ENCODE measurements around the gene LRP10.
"Not testable (repeated sequence)": the region's sequence is repeated elsewhere in the genome, so short reads cannot be mapped to it uniquely, and the experiment has no call there.

Gene LRP10

DNA sequence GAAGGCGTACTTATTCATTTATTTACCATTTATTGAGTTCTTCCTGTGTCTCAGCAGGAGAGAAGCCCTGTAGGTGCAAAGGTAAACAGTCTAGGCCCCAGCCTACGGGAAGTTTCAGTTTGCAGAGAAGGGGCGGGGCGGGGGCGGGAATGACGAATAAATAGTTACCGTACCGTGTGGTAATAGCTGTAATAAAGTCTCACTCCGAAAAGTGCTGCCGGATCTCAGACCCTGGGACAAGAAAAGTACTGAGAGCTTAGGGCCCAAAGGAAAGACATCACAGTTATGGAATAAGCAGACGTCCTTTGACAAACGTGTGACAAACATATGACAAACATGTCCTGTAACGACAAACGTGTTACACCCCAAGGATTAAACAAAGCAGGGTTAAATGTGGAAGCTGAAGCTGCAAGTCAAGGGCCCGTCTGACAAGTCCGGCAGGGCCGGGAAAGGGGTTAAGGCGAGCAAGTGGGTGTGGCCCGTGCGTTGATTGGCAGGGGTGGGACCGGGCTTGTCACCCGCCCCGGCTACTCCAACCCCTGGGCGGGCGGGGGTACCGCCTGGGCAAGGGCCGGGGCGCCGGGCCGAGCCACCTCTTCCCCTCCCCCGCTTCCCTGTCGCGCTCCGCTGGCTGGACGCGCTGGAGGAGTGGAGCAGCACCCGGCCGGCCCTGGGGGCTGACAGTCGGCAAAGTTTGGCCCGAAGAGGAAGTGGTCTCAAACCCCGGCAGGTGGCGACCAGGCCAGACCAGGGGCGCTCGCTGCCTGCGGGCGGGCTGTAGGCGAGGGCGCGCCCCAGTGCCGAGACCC is at the start of gene LRP10:
LRP10 (plus strand) TSS at position 517 of the 809 bp plus-strand sequence. CDS start 564 bp downstream, outside the sequence.
- DNase-seq (ENCODE audit: low read depth): peak; percentile 89

GRCh38 chr14:22822016-22822570 is 49.4 kb upstream of the LRP10 start:
- no peak for DNase-seq (ENCODE audit: low read depth)

DNA sequence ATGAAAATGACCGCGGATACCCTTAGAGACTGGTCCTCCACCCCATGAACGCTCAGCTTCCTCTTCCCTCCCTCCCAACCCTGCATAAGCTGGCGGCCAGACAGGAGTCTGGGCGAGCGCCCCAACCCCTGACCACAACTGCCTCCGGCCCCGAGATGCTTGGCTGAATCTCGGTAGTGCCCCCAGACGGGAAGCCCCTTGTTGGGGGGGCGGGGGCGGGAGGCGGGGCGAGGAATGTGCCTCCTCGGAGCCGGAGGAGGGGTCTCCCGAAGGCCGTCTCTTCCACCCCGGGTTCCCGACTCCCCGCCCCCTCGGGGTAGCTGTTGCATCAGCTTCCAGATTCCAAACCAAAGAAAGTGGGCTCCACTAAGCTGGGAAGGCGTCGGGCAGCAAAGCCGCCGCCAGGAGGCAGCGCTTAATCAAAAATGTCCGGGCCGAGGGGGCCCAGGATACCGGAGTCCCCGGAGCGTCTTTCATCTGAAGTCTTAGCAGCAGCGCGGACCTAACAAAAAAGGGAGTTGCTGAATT is 48.9 kb upstream of the LRP10 start:
- peak; percentile 76 for DNase-seq (ENCODE audit: low read depth)

DNA sequence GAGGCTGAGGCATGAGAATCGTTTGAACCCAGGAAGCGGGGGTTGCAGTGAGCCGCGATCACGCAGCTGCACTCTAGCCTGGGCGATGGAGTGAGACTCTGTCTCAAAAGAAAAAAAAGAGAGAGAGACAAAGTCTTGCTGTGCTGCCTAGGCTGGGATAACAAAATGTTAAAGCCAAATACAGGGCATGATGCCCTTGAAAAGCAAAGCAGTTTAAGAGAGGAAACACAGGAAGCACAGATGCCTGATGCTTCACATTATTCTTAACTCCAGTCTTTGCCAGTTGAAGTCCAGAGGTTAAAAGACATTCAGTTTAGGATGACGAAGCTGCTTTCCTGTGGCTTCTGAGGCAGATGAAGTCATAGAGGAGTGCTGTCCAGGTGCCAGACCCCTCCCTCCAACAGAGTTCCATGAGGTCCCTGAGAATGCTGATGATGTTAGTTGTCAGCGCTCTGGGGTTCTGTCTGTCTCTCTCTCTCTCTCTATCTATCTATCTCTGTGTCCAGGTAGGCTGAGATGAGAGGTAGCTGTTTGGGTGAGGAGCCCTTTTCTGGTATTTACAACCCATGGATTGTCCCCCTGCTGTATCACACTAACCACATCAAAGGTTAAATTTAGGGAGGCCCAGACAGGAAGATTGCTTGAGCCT is 46.7 kb upstream of the LRP10 start:
- DNase-seq (ENCODE audit: low read depth): peak; percentile 60

DNA sequence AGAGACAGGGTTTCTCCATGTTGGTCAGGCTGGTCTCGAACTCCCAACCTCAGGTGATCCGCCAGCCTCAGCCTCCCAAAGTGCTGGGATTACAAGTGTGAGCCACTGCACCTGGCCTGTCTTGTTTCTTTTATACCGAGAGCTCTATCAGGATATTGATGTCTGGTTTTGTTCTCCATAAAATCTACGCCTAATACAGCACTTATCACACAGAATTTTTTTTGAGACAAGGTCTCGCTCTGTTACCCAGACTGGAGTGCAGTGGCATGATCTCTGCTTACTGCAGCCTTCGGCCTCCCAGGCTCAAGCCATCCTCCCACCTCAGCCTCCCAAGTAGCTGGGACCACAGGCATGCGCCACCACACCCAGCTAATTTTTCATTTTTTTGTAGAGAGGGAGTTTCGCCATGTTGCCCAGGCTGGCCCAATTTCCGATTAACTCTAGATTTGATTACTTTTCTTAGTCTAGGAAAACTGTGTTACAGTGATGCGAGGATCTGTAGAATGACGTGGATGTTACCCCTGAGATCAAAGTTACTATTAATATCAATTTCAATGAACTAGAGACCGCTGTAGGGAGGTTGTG is 42.4 kb upstream of the LRP10 start:
- DNase-seq (ENCODE audit: low read depth): not testable (repeated sequence)

DNA sequence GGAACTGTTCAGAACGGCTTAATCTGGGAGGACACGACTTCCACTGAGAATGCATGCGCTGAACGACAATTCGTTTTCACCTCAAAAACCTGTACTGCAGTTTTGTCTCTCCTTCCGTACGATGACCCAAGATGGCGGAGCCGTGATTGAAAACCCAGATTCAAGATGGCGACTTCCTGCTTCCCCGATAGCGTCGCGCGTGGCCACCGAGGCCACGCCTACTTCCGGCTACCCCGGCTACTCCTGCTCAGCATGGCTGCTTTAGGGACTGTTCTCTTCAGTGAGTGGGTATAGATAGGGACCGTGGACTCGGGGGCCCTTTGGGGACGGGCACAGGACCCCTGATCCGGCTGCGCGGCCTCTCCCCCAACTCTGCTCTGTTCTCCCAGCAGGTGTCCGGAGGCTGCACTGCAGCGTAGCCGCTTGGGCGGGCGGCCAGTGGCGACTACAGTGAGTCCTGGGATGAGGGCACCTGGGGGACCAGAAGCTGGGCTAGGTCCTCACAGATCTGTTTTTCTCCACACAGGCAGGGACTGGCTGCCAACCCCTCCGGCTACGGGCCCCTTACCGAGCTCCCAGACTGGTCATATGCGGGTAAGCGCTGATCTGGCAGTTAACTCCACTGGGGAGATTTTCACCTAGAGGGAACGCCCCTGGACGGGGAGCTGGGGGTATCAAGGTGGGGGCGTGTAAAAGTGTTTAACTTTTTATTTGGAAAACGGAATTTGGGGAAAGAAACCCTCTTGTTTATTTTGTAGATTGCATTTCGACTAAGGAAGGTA is 41.7 kb upstream of the LRP10 start, which contains the start of gene MRPL52:
MRPL52 (plus strand) TSS at position 227 of the 782 bp plus-strand sequence; CDS start at position 253, 26 bp downstream.
- peak; percentile 78 for DNase-seq (ENCODE audit: low read depth)

DNA sequence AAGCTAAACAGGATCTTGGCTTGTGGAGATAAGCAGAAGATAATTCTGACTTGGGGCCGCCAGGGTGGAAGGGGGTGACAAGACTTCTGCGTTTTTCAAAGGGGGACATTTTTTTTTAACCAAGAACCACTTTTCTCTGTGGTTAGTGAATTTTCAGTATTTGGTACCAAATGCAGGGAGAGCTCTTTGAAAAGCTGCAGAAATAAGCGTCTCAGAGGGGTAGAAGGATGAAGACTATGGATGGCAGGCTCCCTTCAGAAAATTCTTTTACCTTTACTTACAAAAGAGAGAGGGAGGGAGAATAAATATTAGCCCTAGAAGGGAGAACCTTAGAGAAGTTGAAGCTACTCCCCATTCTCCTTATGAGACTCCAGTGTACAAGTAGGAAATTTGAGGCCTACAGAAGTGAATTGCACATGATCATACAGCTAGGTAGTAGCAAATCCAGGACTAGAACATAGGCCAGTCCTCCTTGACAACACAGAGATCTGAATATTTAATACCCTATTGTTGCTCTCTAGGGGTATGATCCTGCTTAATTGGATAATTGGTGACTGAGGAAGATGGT is 41.0 kb upstream of the LRP10 start:
- DNase-seq (ENCODE audit: low read depth): no peak

DNA sequence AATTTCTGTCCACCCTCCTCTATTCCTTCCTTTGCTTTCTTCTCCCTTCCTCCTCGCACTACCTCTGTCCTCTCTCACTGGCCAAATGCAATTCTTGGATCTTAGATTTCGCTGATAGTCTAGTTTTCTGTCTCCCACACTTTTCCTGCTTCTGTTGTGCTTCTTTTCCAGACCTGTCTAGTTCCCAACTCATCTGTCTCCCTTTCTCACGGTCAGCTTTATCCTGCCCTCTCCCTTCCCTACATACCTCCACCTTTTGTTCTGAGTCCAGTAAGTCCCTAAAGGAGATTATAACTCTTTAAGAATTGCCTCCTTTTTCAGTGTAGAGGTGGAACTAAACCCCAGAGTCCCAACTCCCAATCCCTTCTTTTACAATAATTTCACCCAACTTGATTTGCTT is 36.0 kb upstream of the LRP10 start:
- DNase-seq (ENCODE audit: low read depth): no peak

DNA sequence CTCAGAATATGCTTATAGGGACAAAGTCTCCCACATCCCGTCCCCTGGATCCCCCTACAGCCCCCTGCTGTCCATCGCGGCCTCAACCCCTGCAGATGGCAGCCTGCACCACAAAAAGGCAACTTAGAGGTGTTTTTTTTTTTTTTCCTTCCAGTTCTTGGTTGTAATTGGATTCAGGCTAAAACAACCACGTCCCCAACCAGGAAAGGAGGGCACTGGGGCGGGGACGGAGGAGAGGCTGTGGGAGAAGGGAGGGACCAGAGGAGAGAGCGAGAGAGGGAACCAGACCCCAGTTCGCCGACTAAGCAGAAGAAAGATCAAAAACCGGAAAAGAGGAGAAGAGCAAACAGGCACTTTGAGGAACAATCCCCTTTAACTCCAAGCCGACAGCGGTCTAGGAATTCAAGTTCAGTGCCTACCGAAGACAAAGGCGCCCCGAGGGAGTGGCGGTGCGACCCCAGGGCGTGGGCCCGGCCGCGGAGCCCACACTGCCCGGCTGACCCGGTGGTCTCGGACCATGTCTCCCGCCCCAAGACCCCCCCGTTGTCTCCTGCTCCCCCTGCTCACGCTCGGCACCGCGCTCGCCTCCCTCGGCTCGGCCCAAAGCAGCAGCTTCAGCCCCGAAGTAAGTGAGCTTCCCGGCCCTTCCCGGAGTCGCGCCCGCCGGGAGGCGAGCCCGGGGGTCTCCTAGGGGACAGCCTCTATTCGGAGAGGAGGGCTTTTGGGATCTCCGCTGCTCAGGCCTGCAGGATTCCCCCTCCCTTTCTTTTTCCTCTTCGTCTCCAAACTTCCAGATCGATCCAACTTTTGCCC is 35.0 kb upstream of the LRP10 start, which contains the start of gene MMP14:
MMP14 (plus strand) TSS at position 285 of the 813 bp plus-strand sequence; CDS start at position 518, 233 bp downstream.
- peak; percentile 66 for DNase-seq (ENCODE audit: low read depth)

- DNase-seq (ENCODE audit: low read depth): peak; percentile 43
Observed at GRCh38 chr14:22837114-22837749, 34.3 kb upstream of the LRP10 start.

DNA sequence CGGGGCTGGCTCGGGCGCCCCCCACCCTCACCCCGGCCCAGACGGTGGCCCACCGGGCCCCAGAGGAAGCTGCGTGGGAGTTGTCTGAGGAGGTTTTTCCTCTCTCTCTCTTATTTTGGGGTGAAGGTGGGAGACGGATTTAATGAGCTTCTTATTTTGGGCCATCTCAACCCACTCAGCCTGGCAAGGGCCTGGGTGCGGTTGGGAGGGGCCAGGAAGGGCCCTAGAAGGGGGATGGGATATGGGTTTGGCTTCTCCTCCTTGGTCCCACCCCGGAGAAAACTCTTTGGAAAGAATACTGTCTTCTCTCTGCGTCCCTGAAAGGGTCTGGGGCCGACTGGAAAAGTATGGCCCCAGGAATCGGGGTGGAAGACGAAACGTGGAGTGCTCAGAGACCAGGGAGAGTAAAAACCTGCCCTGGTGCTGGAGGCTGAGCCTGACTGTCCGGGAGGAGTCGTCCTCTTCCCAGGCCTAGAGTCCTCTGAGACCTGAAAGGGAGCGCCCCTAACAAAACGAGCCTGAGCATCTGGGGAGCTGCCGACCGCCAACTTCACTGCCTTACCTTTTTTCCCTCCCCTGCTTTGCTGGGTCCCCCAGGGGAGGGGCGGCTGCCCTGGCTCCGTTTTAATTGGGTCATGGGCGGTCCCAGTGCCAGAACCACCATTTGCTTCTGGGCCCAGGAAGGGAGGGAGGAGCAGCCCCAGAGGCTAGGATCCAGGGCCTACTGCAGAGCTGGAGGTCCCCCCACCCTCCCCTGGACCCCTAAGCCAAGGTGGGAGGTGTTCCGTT is 33.6 kb upstream of the LRP10 start:
- peak; percentile 42 for DNase-seq (ENCODE audit: low read depth)

- DNase-seq (ENCODE audit: low read depth): no peak
Observed at GRCh38 chr14:22838631-22839041, 32.9 kb upstream of the LRP10 start.

- no peak for DNase-seq (ENCODE audit: low read depth)
Observed at GRCh38 chr14:22839159-22839779, 32.3 kb upstream of the LRP10 start.

DNA sequence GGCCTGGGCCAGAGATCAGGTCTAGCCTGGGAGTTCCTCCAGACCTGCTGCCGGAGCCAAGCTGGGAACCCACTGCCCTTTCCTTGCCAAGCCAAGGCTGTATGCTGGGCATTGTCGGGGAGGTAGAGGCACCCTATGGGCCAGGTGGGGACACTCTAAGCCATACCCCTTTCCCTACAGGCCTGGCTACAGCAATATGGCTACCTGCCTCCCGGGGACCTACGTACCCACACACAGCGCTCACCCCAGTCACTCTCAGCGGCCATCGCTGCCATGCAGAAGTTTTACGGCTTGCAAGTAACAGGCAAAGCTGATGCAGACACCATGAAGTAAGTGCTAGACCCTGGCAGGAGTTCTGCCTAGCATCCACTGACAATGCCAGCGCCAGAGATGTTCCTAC is 30.2 kb upstream of the LRP10 start:
- DNase-seq (ENCODE audit: low read depth): no peak

GRCh38 chr14:22841769-22842168 is 29.8 kb upstream of the LRP10 start:
- no peak for DNase-seq (ENCODE audit: low read depth)

GRCh38 chr14:22842211-22843122 is 29.1 kb upstream of the LRP10 start:
- DNase-seq (ENCODE audit: low read depth): no peak
